Measurements from ENCODE around the gene ZNF460.
"Not testable (repeated sequence)": the region's sequence is repeated elsewhere in the genome, so short reads cannot be mapped to it uniquely, and the experiment has no call there.

The ZNF460 gene

DNA sequence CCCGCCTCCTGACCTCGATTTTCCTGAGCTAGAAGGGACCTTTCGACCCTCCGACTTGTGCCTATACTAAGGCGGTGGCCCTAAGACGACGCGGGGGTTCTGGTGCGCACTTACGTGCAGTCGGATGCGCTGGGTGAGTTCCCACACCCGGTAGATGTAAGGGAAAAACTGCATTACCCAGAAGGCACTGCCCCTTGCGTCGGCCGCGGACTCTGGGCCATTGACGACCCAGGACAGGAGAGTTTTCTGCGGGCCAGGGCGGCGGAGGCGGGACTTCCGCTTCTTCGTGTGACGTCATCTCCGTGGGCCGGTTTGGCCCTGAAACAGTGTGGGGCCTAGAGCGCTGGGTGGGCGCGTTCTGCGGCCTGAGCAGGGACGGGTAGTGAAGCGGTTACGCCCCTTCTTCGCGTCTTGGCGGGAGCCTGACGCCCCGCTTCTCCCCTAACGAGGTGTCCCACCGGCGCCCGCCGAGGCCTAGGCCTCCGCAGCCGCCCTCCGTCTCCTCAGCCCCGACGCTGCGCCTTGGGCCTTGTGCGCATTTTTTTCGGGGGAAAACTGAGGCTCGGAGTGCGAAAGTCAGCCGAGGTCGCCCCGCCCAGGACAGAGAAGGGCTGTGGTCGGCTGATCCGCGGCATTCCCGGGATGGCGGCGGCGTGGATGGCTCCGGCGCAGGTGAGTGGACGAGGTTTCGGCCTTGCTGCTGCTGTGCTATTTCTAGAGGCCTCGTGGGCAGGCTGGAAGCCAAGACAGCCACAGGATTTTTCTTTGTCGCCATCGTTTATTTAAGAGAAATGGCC lies at the start of gene ZNF460:
Gene ZNF460, plus strand, starts transcription at position 321 of the 797 bp plus-strand sequence. Its CDS starts 322 bp downstream, at position 643.
- DNase-seq, result peak; percentile 98

DNA sequence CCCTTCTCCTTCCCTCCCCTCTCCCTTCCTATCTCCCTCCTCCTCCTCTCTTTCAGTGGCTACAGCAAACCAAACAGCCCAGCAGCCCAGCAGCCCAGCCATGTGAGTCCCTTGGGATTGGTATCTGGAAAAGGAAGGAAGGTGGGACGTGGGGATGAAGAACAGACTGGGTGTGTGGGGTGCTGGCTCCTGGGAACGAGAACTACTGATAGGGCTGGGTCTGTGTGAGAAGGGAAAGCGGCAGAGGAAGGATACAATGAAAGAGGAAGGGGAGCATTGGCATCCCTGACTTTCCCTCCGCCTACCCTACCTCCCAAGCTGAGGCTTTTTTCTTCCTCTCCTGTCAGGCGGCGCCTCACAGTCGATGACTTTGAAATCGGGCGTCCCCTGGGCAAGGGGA lies 48.6 kb upstream of the ZNF460 start:
- DNase-seq, result no peak

DNA sequence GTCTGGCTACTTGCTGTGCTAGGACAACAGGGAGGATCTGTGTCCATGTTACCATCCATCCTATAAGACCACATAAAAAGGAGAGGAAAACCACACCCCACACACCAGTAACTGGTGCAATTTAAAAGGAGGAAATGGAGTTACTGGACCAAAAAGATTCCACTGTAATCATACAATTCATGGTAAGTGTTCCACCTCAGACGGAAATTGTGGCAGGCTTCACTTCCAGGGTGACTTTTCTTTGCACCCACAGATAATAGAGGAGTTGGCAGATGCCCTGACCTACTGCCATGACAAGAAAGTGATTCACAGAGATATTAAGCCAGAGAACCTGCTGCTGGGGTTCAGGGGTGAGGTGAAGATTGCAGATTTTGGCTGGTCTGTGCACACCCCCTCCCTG lies 47.1 kb upstream of the ZNF460 start:
- no peak for DNase-seq

DNA sequence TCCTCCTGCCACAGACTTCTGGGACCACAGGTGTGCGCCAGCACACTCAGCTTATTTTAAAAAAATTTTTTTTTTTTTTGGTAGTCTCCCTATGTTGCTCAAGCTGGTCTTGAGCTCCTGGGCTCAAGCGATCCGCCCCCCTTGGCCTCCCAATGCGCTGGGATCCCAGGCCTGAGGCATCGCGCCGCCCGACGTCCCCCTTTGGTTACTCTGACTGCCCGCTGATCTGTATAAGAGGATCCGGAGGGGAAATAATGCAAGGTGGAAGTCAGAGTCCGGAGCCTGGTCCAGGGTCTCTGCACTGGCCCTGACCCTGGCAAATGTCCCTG lies 40.3 kb upstream of the ZNF460 start:
- no peak for DNase-seq

DNA sequence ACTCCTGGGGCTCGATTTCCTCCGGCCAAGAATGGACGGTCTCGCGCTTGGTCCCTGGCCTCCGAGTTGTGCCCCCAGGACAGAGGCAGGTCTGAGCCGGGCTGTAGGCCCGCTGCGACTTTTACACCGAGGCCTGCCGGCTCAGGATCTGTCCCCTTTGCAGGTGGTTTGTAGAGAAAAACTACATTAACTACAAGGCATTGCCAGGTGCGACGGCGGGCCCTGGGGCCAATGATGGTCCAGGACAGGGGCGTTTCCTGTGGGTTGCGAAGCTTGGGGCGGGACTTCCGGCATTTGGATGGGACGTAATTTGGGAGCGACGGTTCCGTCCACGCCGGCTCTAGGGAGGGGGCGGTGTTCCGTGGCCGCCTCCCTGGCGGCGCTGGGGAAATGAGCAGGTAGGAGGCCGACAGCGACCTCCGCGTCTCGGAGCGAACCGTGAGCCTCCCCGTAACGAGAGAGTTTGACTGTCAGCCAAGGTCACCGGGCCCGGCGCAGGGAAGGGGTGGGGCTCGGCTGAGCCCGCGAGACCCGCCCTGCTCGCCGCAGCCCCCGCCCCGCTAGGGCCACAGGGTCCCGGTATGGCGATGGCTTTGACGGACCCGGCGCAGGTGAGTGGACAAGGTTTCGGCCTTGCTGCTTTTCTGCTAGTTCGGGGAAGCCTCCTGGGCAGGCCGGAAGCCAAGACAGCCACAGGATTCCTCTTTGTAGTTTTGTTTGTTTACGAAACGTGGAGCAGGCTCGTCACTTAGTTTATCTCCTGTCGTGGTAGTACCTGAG lies 39.8 kb upstream of the ZNF460 start, which contains the start of gene ZNF805:
Gene ZNF805, plus strand, starts transcription at position 322 of the 780 bp plus-strand sequence. Its CDS starts 260 bp downstream, at position 582.
- DNase-seq, result peak; percentile 97

DNA sequence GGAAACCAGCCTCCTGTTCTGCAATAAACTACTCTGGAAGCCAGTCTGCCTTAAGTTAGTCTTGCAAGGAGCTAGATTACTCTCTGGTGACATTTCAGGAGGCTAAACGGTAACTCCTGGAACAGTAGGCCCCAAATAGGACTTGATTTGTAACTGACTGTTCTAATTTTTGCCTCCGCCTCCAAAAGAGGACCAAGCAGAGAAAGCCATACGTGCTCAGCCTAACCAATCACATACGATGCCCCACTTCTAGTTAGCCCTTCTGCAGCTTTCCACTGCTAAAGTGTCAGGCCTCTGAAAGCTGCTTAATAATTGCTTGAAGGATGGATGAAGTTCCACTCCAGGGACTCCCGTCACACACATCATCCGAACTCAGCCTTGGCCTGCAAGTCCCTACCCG lies 39.1 kb upstream of the ZNF460 start:
- no peak for DNase-seq

DNA sequence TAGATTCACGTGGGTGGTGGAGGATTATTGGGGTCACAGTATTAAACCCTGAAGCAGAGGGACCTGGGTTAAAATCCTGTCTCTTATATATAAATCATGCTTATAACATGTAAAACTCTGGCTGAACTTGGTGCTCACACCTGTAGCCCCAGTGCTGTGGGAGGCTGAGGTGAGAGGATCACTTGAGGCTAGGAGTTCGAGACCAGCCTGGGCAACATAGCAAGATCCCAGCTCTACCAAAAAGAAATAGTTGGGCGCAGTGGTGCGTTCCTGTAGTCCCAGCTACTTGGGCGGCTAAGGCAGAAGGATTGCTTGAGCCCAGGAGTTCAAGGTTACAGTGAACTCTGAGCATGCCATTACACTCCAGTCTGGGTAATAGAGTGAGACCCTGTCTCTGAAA lies 37.5 kb upstream of the ZNF460 start:
- DNase-seq, result no peak

DNA sequence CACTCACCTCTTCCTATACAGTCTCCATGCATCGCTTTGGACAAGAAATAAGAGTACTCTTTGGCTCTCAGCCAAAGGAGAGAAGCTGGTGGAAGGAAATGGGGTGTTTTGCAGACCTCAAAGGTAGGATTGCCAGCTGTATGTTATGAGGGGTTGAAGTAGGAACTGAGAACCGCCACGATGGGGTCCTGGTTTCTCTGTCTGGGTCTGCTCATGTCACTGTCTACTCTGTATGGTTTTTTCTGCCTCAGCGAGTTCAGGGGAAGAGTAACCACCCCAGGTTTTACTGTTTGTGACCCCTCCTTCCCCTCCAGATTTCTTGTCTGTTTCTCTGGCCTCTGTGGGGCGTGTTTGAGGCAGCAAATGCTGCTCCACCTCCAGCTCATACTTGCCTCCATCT lies 35.8 kb upstream of the ZNF460 start:
- DNase-seq, result no peak

DNA sequence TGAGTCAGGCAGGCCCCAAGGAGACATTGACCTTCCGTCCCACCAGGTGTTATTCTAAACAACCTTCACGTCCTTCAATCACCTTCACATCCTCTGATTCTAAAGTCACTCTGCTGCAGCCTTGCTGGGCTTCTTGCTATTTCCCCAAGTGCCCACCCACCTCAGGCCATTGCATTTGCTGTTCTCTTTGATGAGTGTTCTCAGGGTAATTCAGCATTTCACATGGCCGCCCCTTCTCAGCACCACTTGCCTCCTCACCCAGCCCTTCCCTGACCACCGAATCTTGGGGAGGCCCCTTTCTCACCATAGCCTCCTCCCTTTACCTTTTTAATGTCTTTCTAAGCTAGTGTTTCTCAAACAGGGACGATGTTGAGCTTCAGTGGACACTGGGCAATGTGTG lies 35.2 kb upstream of the ZNF460 start:
- DNase-seq, result no peak

DNA sequence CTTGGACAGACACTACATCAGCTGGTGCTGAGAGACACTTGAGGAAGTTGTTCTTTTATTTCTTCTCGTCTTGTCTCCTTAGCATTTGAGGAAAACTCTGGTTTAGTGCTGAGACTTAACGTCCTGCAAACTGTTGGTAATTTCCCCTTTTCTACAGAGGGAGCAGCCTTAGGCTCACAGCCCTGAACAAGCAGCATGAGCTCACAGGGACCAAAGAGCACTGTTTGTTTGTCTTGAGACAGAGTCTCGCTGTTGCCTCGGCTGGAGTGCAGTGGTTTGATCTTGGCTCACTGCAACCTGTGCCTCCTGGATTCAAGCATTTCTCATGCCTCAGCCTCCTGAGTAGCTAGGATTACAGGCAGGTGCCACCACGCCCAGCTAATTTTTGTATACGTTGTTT lies 34.3 kb upstream of the ZNF460 start:
- no peak for DNase-seq

DNA sequence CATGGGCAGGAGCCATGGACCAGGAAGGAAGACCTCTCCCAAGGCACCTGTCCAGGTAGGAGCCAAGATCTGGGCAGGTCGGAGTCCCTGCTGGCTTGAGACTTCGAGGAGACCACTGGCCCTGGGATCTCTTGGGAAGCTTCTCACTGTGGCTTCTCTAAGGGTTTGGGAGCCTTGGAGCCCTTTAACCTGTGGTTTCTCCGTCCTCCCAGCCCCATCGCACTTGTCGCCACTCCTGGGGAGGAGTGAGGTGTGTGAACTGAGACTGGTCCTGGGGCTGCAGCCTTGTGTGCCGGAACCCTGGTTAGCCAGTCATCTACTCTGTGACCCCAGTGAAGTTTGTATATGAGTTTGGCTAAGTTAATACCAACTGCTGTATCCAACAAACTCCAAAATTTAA lies 31.6 kb upstream of the ZNF460 start:
- no peak for DNase-seq

DNA sequence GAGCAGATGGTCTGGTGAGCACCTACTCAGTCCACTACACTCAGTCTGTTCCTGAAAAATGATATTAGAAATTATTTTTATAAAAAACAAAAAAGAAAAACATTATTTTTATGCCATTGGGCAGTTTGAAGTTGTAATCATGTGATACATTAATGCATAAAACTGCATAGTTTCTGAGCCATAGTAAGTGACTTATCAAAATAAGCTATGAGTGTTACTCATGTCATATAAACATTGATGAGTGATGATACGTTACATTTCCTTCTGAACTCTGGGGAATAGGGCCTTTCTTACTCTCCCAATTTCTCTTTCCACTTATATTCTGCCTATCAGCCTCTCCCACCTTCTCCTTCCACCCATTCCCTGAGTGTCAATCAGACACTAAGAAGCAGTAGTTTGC lies 31.0 kb upstream of the ZNF460 start:
- no peak for DNase-seq

DNA sequence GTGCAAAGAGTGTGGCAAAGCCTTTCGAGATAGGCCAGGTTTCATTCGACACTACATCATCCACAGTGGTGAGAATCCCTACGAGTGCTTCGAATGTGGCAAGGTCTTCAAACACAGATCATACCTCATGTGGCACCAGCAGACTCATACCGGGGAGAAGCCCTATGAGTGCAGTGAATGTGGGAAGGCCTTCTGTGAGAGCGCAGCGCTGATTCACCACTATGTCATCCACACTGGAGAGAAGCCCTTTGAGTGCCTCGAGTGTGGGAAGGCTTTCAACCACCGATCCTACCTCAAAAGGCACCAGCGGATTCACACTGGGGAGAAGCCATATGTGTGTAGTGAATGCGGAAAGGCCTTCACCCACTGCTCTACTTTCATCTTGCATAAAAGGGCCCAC lies 26.5 kb upstream of the ZNF460 start:
- not testable (repeated sequence) for DNase-seq

DNA sequence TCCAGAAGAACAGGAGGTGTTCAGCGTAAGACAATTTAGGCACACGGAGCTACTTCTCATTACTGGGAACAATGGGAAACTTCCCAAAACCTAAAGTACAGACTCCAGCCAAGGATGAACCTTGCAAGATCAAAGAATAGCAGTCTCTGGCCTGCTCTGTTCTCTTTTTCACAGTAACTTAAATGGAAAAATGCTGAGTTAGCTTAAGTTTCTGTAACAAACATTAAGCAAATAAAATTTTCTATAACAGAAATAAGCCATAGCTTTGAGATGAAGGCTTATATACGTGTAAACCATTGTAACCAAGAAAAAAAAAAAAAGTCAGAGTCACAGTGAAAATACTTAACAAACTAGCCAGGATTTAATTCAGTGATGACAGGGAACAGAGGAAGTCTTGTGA lies 18.2 kb upstream of the ZNF460 start:
- no peak for DNase-seq

DNA sequence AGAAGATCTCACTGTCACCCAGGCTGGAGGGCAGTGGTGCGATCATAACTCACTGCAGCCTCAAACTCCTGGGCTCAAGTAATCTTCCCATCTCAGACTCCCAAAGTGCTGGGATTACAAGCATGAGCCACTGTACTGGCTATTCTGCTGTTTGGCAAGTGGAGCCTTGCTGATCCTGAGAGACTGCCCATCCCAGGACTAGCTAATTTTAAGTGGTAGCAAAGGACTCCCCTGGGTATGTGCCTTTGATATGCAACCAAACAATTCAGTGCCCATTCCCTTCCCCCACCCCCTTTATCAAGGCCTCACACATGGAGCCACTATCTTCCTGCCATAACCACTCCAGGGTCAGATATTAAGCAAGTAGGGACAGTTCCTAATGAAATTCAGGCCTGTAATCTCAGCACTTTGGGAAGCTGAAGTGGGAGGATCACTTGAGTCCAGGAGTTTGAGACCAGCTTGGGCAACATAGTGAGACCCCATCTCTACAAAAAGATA lies 17.0 kb upstream of the ZNF460 start:
- no peak for DNase-seq

DNA sequence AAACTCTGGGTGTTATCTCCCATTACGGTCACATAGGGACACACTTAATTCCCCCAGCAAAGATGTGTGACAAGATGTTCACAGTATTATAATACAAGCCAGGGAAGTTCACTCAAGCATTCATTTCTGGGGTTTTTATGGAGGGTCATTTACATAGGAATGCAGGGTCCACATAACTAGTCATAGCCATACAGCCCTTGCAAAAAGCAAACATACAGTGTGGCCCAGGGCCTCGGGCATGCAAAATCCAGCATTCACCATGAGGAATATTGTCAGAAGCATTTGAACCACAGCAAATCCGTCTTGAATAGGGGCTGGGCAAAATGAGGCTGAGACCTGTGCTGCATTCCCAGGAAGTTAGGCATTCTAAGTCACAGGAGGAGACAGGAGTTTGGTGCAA lies 13.0 kb upstream of the ZNF460 start:
- no peak for DNase-seq

DNA sequence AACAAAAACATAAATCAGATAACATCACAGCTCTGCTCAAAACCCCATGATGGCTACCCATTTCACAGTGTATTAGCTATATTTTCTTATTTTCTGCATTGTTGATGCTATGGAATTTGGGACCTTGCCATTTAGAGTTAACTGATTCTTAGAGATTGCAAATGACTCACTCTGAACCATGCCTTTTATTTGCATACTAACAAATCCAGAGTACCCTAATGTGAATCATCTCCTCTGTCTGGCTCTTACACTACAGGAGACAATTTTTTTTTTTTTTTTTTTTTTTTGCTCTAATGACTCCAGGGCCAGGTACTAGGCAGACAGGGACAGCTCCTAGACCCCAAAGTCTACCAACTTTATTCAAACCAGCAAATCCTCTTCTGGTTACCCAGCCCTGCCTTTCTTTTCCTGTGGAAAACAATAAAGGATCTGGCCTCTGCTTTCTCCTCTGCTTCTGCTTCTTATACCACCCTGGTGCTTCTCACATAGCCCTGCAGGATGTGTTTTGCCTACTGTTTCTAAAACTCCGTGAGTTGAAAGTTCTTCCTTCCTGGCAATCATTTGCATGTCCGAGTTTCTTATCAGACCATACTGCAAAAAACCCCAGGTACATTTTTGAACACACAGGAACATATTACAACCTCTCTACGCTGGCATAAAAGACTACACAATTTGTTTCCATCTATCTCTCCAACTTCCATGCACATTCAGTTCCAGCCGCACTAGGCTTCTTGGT lies 10.6 kb upstream of the ZNF460 start:
- no peak for DNase-seq

DNA sequence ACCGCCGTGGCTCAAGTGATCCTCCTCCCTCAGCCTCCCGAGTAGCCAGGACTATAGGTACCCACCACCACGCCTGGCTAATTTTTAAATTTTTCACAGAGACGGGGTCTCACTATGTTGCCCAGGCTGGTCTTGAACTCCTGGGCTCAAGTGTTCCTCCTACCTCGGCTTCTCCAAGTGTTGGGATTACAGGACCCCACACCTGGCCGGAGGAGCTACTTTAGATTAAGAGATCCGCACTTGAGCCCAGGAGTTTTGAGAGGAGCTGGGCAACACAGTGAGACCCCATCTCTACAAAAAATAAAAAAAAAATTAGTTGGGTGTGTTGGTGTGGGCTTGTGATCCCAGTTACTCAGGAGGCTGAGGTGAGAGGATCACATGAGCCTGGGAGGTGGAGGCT lies 9.0 kb upstream of the ZNF460 start:
- no peak for DNase-seq

DNA sequence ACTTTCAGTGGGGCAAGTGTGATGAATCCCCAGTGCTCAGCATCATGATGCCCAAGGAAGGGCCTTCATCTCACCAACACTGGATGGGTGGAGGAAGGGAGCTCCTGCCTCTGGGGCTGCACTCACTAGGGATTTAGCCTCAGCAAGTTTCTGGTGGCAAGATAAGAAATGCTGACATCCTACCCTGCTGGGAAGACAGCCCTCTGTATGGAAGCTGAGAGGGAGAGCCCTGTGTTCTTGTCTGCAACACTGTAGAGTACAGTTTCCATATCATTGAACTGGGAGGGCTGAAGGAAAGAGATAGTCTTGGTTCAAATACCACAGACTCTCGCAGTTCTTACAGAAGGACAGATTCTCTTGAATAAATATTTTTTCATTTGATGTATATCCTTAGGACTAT lies 7.3 kb upstream of the ZNF460 start:
- DNase-seq, result no peak

DNA sequence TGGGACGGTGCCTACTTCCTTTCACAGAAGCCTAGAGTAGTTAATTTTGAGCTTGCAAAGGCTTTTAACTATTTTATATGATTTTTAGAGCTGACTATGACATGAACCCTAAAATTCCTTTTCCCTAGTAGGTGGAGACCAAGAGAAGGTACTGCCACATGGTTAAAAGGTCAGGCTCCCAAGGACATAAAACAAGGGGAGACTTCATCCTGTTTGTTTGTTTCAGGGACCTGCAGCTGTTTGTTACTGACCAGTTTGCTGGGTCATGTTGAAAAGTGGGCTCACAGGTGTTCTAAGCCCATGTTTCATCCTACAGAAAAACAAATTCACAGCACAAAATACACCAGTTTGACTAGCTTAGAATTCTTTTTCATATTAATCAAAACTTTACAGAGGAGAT lies 3.9 kb upstream of the ZNF460 start:
- no peak for DNase-seq

DNA sequence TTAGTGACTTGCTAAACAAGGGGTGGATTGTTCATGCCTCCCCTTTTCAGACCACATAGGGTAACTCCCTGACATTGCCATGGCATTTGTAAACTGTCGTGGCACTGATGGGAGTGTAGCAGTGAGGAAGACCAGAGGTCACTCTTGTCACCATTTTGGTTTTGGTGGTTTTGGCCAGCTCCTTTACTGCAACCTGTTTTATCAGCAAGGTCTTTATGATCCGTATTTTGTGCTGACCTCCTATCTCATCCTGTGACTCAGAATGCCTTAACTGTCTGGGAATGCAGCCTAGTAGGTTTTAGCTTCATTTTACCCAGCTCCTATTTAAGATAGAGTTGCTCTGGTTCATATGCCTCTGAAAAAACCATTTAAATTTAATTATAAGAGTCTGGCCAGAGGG lies 1.8 kb upstream of the ZNF460 start:
- not testable (repeated sequence) for DNase-seq

DNA sequence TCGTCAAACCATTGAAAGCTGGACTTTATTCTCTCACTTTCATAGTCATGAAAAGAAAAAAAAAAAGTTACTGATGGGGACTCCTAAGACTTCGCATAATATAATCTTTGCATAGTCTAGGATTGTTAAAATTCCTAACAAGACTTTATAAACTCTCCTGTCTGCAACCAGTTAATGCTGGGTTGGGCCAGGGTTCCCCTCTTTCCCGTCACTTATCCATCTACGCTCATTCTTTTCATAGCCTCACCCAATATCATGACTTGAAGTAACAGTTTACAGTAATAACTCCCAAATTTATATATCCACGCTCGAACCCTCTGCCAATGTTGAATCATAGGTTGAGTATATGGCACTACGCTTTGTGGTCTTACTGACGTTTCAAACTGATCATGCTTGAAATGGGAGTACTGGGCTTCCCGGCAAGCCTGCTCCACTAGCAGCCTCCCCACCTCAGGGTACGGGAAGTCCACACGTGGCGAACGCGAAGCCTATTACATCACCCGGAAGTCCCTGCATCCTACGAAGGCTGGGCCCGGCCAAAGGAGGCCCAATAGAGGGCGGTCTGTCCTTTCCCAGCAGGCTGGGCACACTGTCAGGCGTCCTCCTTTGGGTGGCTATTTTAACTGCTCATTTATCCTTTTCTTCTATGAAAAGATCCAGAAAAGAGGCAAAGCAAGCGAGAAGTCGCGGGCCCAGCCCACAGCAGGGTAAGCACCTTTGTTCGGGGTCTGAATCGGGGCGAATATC lies 694 bp upstream of the ZNF460 start:
- peak; percentile 94 for DNase-seq

DNA sequence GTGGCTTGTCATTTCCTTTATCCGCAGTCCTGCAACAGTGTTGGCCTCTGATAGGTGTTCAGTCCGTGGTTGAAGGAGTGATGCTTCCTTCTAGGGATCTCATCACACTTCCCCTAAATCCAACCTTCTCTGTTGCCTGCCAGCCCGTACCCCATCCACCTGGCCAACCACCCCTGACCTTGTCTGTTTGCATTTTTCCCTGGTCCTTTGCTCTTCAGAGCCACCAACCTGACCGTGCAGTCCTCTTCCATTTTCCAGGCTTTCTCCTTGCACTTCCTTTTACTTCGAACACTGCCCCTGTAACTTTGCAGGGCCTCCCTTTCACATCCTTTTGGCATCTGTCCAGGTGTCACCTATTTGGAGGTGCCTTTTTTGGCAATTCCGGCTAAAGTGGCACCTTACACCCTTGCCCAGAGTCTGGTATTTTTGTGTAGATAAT lies 696 bp downstream of the ZNF460 start:
- peak; percentile 75 for DNase-seq
